ENCODE measurements around the gene GBX2. TPM values are rescaled to one million over a fixed set of nuclear protein-coding genes. Genes with fewer than 3 reads are reported as not detected.

The GBX2 gene
- polyA plus RNA-seq, 2 donors = not detected

- H3K4me1 ChIP-seq (ENCODE audit: control insufficient read depth in 2 of 2, insufficient read depth in 2 of 2, low read length in 1 of 2) = no peaks in the 10 kb centered on the region
- 68 to 69% methylated on average over 6 of the region's 6 CpGs for WGBS, 2 donors
- H3K36me3 ChIP-seq (ENCODE audit: control insufficient read depth in 2 of 2, insufficient read depth in 2 of 2, low read length in 1 of 2) = no peaks in the 10 kb centered on the region
- H3K9me3 ChIP-seq (ENCODE audit: control insufficient read depth in 2 of 2, insufficient read depth in 1 of 2, low read depth in 1 of 2, low read length in 1 of 2) = peaks cover 0 to 13% of the 10 kb centered on the region in 2 donors
- H3K4me3 ChIP-seq (ENCODE audit: low read depth in 1 of 2, low read length in 2 of 2) = no peak overlapping the region
- peaks cover 0 to under 1% of the 10 kb centered on the region in 2 donors for H3K27me3 ChIP-seq (ENCODE audit: control insufficient read depth in 1 of 2, insufficient read depth in 2 of 2, low read length in 2 of 2)
- no peak overlapping the region for H3K27ac ChIP-seq (ENCODE audit: low read depth in 2 of 2, low read length in 1 of 2)
Observed at GRCh38 chr2:236209535-236209934, 41.3 kb upstream of the GBX2 start.

GRCh38 chr2:236208019-236208926 is 40.1 kb upstream of the GBX2 start:
- peaks cover 0 to 3% of the 10 kb centered on the region in 2 donors for H3K27me3 ChIP-seq (ENCODE audit: control insufficient read depth in 1 of 2, insufficient read depth in 2 of 2, low read length in 2 of 2)
- H3K27ac ChIP-seq (ENCODE audit: low read depth in 2 of 2, low read length in 1 of 2) = no peak overlapping the region
- peaks cover 0 to 10% of the 10 kb centered on the region in 2 donors for H3K9me3 ChIP-seq (ENCODE audit: control insufficient read depth in 2 of 2, insufficient read depth in 1 of 2, low read depth in 1 of 2, low read length in 1 of 2)
- H3K4me3 ChIP-seq (ENCODE audit: low read depth in 1 of 2, low read length in 2 of 2) = no peak overlapping the region
- WGBS, 2 donors = 73 to 75% methylated on average over 28 of the region's 28 CpGs
- H3K4me1 ChIP-seq (ENCODE audit: control insufficient read depth in 2 of 2, insufficient read depth in 2 of 2, low read length in 1 of 2) = no peaks in the 10 kb centered on the region
- no peaks in the 10 kb centered on the region for H3K36me3 ChIP-seq (ENCODE audit: control insufficient read depth in 2 of 2, insufficient read depth in 2 of 2, low read length in 1 of 2)

- Histone ChIP-seq H3K27ac (ENCODE audit: low read depth in 2 of 2, low read length in 1 of 2) (no peak overlapping the region), H3K4me1 (ENCODE audit: control insufficient read depth in 2 of 2, insufficient read depth in 2 of 2, low read length in 1 of 2) (no peaks in the 10 kb centered on the region), H3K9me3 (ENCODE audit: control insufficient read depth in 2 of 2, insufficient read depth in 1 of 2, low read depth in 1 of 2, low read length in 1 of 2) (peaks cover 0 to 10% of the 10 kb centered on the region in 2 donors), H3K27me3 (ENCODE audit: control insufficient read depth in 1 of 2, insufficient read depth in 2 of 2, low read length in 2 of 2) (peaks cover 0 to 3% of the 10 kb centered on the region in 2 donors), H3K36me3 (ENCODE audit: control insufficient read depth in 2 of 2, insufficient read depth in 2 of 2, low read length in 1 of 2) (no peaks in the 10 kb centered on the region), H3K4me3 (ENCODE audit: low read depth in 1 of 2, low read length in 2 of 2) (no peak overlapping the region)
- 84 to 85% methylated on average over 11 of the region's 11 CpGs for WGBS, 2 donors
Observed at GRCh38 chr2:236207472-236207871, 39.3 kb upstream of the GBX2 start.

- peaks cover 0 to 3% of the 10 kb centered on the region in 2 donors for H3K27me3 ChIP-seq (ENCODE audit: control insufficient read depth in 1 of 2, insufficient read depth in 2 of 2, low read length in 2 of 2)
- 74 to 79% methylated on average over 2 of the region's 2 CpGs for WGBS, 2 donors
- H3K27ac ChIP-seq (ENCODE audit: low read depth in 2 of 2, low read length in 1 of 2) = no peak overlapping the region
Observed at GRCh38 chr2:236205867-236206645, 37.9 kb upstream of the GBX2 start.

GRCh38 chr2:236204953-236205352 is 36.8 kb upstream of the GBX2 start:
- no peak overlapping the region for H3K27ac ChIP-seq (ENCODE audit: low read depth in 2 of 2, low read length in 1 of 2)
- no peaks in the 10 kb centered on the region for H3K4me1 ChIP-seq (ENCODE audit: control insufficient read depth in 2 of 2, insufficient read depth in 2 of 2, low read length in 1 of 2)
- no peaks in the 10 kb centered on the region for H3K36me3 ChIP-seq (ENCODE audit: control insufficient read depth in 2 of 2, insufficient read depth in 2 of 2, low read length in 1 of 2)
- 81 to 91% methylated on average over 5 of the region's 5 CpGs for WGBS, 2 donors
- H3K27me3 ChIP-seq (ENCODE audit: control insufficient read depth in 1 of 2, insufficient read depth in 2 of 2, low read length in 2 of 2) = peaks cover 0 to 3% of the 10 kb centered on the region in 2 donors
- H3K9me3 ChIP-seq (ENCODE audit: control insufficient read depth in 2 of 2, insufficient read depth in 1 of 2, low read depth in 1 of 2, low read length in 1 of 2) = peaks cover 0 to 10% of the 10 kb centered on the region in 2 donors
- no peak overlapping the region for H3K4me3 ChIP-seq (ENCODE audit: low read depth in 1 of 2, low read length in 2 of 2)

More at GRCh38 chr2:236205867-236206645, 37.9 kb upstream of the GBX2 start:
- Histone ChIP-seq H3K4me1 (ENCODE audit: control insufficient read depth in 2 of 2, insufficient read depth in 2 of 2, low read length in 1 of 2) (no peaks in the 10 kb centered on the region), H3K36me3 (ENCODE audit: control insufficient read depth in 2 of 2, insufficient read depth in 2 of 2, low read length in 1 of 2) (no peaks in the 10 kb centered on the region), H3K9me3 (ENCODE audit: control insufficient read depth in 2 of 2, insufficient read depth in 1 of 2, low read depth in 1 of 2, low read length in 1 of 2) (peaks cover 0 to 10% of the 10 kb centered on the region in 2 donors), H3K4me3 (ENCODE audit: low read depth in 1 of 2, low read length in 2 of 2) (no peak overlapping the region)

GRCh38 chr2:236200378-236200777 is 32.2 kb upstream of the GBX2 start:
- Histone ChIP-seq H3K36me3 (ENCODE audit: control insufficient read depth in 2 of 2, insufficient read depth in 2 of 2, low read length in 1 of 2) (no peaks in the 10 kb centered on the region), H3K27ac (ENCODE audit: low read depth in 2 of 2, low read length in 1 of 2) (no peak overlapping the region), H3K4me3 (ENCODE audit: low read depth in 1 of 2, low read length in 2 of 2) (no peak overlapping the region), H3K4me1 (ENCODE audit: control insufficient read depth in 2 of 2, insufficient read depth in 2 of 2, low read length in 1 of 2) (no peaks in the 10 kb centered on the region), H3K9me3 (ENCODE audit: control insufficient read depth in 2 of 2, insufficient read depth in 1 of 2, low read depth in 1 of 2, low read length in 1 of 2) (peaks cover 0 to 4% of the 10 kb centered on the region in 2 donors), H3K27me3 (ENCODE audit: control insufficient read depth in 1 of 2, insufficient read depth in 2 of 2, low read length in 2 of 2) (peaks cover 0 to 3% of the 10 kb centered on the region in 2 donors)
- WGBS, 2 donors = 56 to 62% methylated on average over 7 of the region's 7 CpGs

- Histone ChIP-seq H3K36me3 (ENCODE audit: control insufficient read depth in 2 of 2, insufficient read depth in 2 of 2, low read length in 1 of 2) (no peaks in the 10 kb centered on the region), H3K27me3 (ENCODE audit: control insufficient read depth in 1 of 2, insufficient read depth in 2 of 2, low read length in 2 of 2) (no peaks in the 10 kb centered on the region), H3K4me1 (ENCODE audit: control insufficient read depth in 2 of 2, insufficient read depth in 2 of 2, low read length in 1 of 2) (no peaks in the 10 kb centered on the region), H3K27ac (ENCODE audit: low read depth in 2 of 2, low read length in 1 of 2) (no peak overlapping the region), H3K9me3 (ENCODE audit: control insufficient read depth in 2 of 2, insufficient read depth in 1 of 2, low read depth in 1 of 2, low read length in 1 of 2) (no peaks in the 10 kb centered on the region), H3K4me3 (ENCODE audit: low read depth in 1 of 2, low read length in 2 of 2) (no peak overlapping the region)
- WGBS, 2 donors = 70 to 78% methylated on average over 7 of the region's 7 CpGs
Observed at GRCh38 chr2:236196366-236196765, 28.2 kb upstream of the GBX2 start.

- H3K9me3 ChIP-seq (ENCODE audit: control insufficient read depth in 2 of 2, insufficient read depth in 1 of 2, low read depth in 1 of 2, low read length in 1 of 2) = no peaks in the 10 kb centered on the region
- no peaks in the 10 kb centered on the region for H3K4me1 ChIP-seq (ENCODE audit: control insufficient read depth in 2 of 2, insufficient read depth in 2 of 2, low read length in 1 of 2)
- no peaks in the 10 kb centered on the region for H3K27me3 ChIP-seq (ENCODE audit: control insufficient read depth in 1 of 2, insufficient read depth in 2 of 2, low read length in 2 of 2)
- no peak overlapping the region for H3K27ac ChIP-seq (ENCODE audit: low read depth in 2 of 2, low read length in 1 of 2)
- no peak overlapping the region for H3K4me3 ChIP-seq (ENCODE audit: low read depth in 1 of 2, low read length in 2 of 2)
- no peaks in the 10 kb centered on the region for H3K36me3 ChIP-seq (ENCODE audit: control insufficient read depth in 2 of 2, insufficient read depth in 2 of 2, low read length in 1 of 2)
- WGBS, 2 donors = 78 to 82% methylated on average over 12 of the region's 12 CpGs
Observed at GRCh38 chr2:236195726-236196125, 27.5 kb upstream of the GBX2 start.

GRCh38 chr2:236194786-236195185 is 26.6 kb upstream of the GBX2 start:
- H3K4me1 ChIP-seq (ENCODE audit: control insufficient read depth in 2 of 2, insufficient read depth in 2 of 2, low read length in 1 of 2) = no peaks in the 10 kb centered on the region
- no peaks in the 10 kb centered on the region for H3K9me3 ChIP-seq (ENCODE audit: control insufficient read depth in 2 of 2, insufficient read depth in 1 of 2, low read depth in 1 of 2, low read length in 1 of 2)
- WGBS, 2 donors = 86 to 92% methylated on average over 12 of the region's 12 CpGs
- H3K27me3 ChIP-seq (ENCODE audit: control insufficient read depth in 1 of 2, insufficient read depth in 2 of 2, low read length in 2 of 2) = no peaks in the 10 kb centered on the region
- no peak overlapping the region for H3K27ac ChIP-seq (ENCODE audit: low read depth in 2 of 2, low read length in 1 of 2)
- no peaks in the 10 kb centered on the region for H3K36me3 ChIP-seq (ENCODE audit: control insufficient read depth in 2 of 2, insufficient read depth in 2 of 2, low read length in 1 of 2)
- no peak overlapping the region for H3K4me3 ChIP-seq (ENCODE audit: low read depth in 1 of 2, low read length in 2 of 2)
